DND-41 (cell line): ENCODE measurements around the gene AHRR.

Experiments used
- ATAC-seq: fragments of 200-7000 bp; cut with Tn5 transposase; 3 replicates; pipeline ENCODE4 v1.9.1; 2021; ENCODE audit warnings: low read depth; ENCODE audit not compliant: insufficient read depth
- DNase-seq: peaks from one replicate; pipeline ENCODE4 v3.0.0-alpha.2; 2020
- H2AFZ ChIP-seq: 2 replicates; pipeline ENCODE4 v1.6.0; 2012; ENCODE audit warnings: low read depth, low read length
- H3K27ac ChIP-seq: 2 replicates; pipeline ENCODE4 v1.5.1; 2012; ENCODE audit warnings: low read length, inconsistent platforms
- H3K27me3 ChIP-seq: fragments of 200-600 bp; sonication (generic); 2 replicates; pipeline ENCODE4 v1.6.0; 2012; ENCODE audit warnings: low read length, mild to moderate bottlenecking, inconsistent platforms; ENCODE audit not compliant: insufficient read depth, poor library complexity
- H3K36me3 ChIP-seq: 2 replicates; pipeline ENCODE4 v1.5.1; 2012; ENCODE audit warnings: low read length, inconsistent platforms; ENCODE audit not compliant: insufficient read depth
- H3K4me1 ChIP-seq: 2 replicates; pipeline ENCODE4 v1.5.1; 2012; ENCODE audit warnings: mild to moderate bottlenecking, low read length; ENCODE audit not compliant: insufficient read depth
- H3K4me2 ChIP-seq: 2 replicates; pipeline ENCODE4 v1.6.0; 2012; ENCODE audit warnings: mild to moderate bottlenecking, moderate library complexity, low read length, inconsistent platforms; ENCODE audit not compliant: insufficient read depth
- H3K4me3 ChIP-seq, 2 experiments: fragments of 200-600 bp in 1 of 2; shearing (Covaris generic) in 1 of 2; 2 replicates each; pipeline ENCODE4 v1.5.1; 2012 to 2016; ENCODE audit warnings: inconsistent platforms in 2 of 2, low read length in 2 of 2, mild to moderate bottlenecking in 2 of 2, low read depth in 1 of 2, moderate library complexity in 1 of 2
- H3K79me2 ChIP-seq: 2 replicates; pipeline ENCODE4 v1.6.0; 2012; ENCODE audit warnings: low read length, inconsistent platforms; ENCODE audit not compliant: insufficient read depth
- H3K9ac ChIP-seq: 2 replicates; pipeline ENCODE4 v1.6.0; 2012; ENCODE audit warnings: low read depth, mild to moderate bottlenecking, inconsistent platforms, low read length, moderate library complexity
- H3K9me3 ChIP-seq: 2 replicates; pipeline ENCODE4 v1.5.1; 2012; ENCODE audit warnings: low read length, moderate library complexity, mild to moderate bottlenecking, inconsistent platforms; ENCODE audit not compliant: insufficient read depth, severe bottlenecking
- H4K20me1 ChIP-seq: 2 replicates; pipeline ENCODE4 v1.6.0; 2012; ENCODE audit warnings: low read length; ENCODE audit not compliant: insufficient read depth
- CTCF ChIP-seq: IDR thresholded peaks from 2 replicates; pipeline ENCODE4 v1.5.1; 2012; ENCODE audit warnings: borderline replicate concordance, low read length, moderate library complexity, mild to moderate bottlenecking; ENCODE audit not compliant: poor library complexity, severe bottlenecking; ENCODE audit errors: extremely low read depth
- EZH2 ChIP-seq: IDR thresholded peaks from 3 replicates; pipeline ENCODE4 v1.6.1; 2012; ENCODE audit warnings: borderline replicate concordance, low read depth, mild to moderate bottlenecking, moderate library complexity, low read length, inconsistent platforms; ENCODE audit not compliant: severe bottlenecking

AHRR gene

GRCh38 chr5:481347-481746 lies 159.8 kb downstream of the AHRR start:
- no peak overlapping the region for H3K9ac ChIP-seq
- no peaks in the 10 kb centered on the region for H3K9me3 ChIP-seq
- H4K20me1 ChIP-seq: peaks cover 16% of the 10 kb centered on the region; the same call in 1 of the 2 replicates
- no peaks in the 10 kb centered on the region; the same call in 1 of the 2 replicates for H3K36me3 ChIP-seq
- H3K27ac ChIP-seq: no peak overlapping the region
- no peak for TF ChIP-seq EZH2
- no peak for TF ChIP-seq CTCF
- DNase-seq (no peak), ATAC-seq (no peak)
- H3K4me3 ChIP-seq: no peak overlapping the region
- H2AFZ ChIP-seq: no peak overlapping the region
- H3K27me3 ChIP-seq: no peaks in the 10 kb centered on the region
- no peaks in the 10 kb centered on the region for H3K79me2 ChIP-seq
- H3K4me1 ChIP-seq: no peaks in the 10 kb centered on the region
- H3K4me2 ChIP-seq: no peak overlapping the region

- no peak overlapping the region for H3K4me3 ChIP-seq
- DNase-seq (no peak), ATAC-seq (no peak)
- no peaks in the 10 kb centered on the region for H3K36me3 ChIP-seq
- no peak overlapping the region for H2AFZ ChIP-seq
- H3K79me2 ChIP-seq: no peaks in the 10 kb centered on the region
- no peak for TF ChIP-seq EZH2
- TF ChIP-seq CTCF: no peak
- H3K4me2 ChIP-seq: no peak overlapping the region
- H4K20me1 ChIP-seq: peaks cover 11% of the 10 kb centered on the region; the same call in 1 of the 2 replicates
- H3K9ac ChIP-seq: no peak overlapping the region
- no peaks in the 10 kb centered on the region for H3K4me1 ChIP-seq
- H3K27me3 ChIP-seq: no peaks in the 10 kb centered on the region
- H3K9me3 ChIP-seq: no peaks in the 10 kb centered on the region
- no peak overlapping the region for H3K27ac ChIP-seq
Observed at GRCh38 chr5:482021-482420, 160.5 kb downstream of the AHRR start.

- Histone ChIP-seq H2AFZ (no peak overlapping the region), H4K20me1 (peaks cover 6% of the 10 kb centered on the region; the same call in 1 of the 2 replicates), H3K36me3 (no peaks in the 10 kb centered on the region), H3K4me1 (no peaks in the 10 kb centered on the region), H3K9me3 (no peaks in the 10 kb centered on the region), H3K27me3 (no peaks in the 10 kb centered on the region), H3K4me2 (no peak overlapping the region), H3K27ac (no peak overlapping the region), H3K9ac (no peak overlapping the region), H3K4me3 (no peak overlapping the region), H3K79me2 (no peaks in the 10 kb centered on the region)
- TF ChIP-seq EZH2 (no peak), CTCF (no peak)
- no peak for ATAC-seq
- no peak for DNase-seq
Observed at GRCh38 chr5:482506-482905, 161.0 kb downstream of the AHRR start.

- Histone ChIP-seq H3K9ac (no peak overlapping the region), H4K20me1 (0 out of 2 replicates have a peak, but pooled peaks cover 2% of the 10 kb centered on the region), H3K4me2 (no peak overlapping the region), H3K9me3 (no peaks in the 10 kb centered on the region), H3K27ac (no peak overlapping the region), H3K27me3 (no peaks in the 10 kb centered on the region), H3K36me3 (no peaks in the 10 kb centered on the region), H3K79me2 (no peaks in the 10 kb centered on the region), H3K4me3 (no peak overlapping the region), H3K4me1 (no peaks in the 10 kb centered on the region), H2AFZ (no peak overlapping the region)
- ATAC-seq: no peak
- DNase-seq: no peak
- no peak for TF ChIP-seq EZH2
Observed at GRCh38 chr5:483011-483410, 161.5 kb downstream of the AHRR start.
